GM19193 (cell line): Measurements from ENCODE around the gene CPLX3.

Experiments
- POLR2A ChIP-seq: IDR thresholded peaks from 4 replicates; pipeline ENCODE4 v1.6.1; 2011; ENCODE audit not compliant: insufficient read depth, insufficient read length; ENCODE audit errors: extremely low read depth

Gene CPLX3

GRCh38 chr15:74840851-74841775 lies 14.7 kb downstream of the CPLX3 start:
- TF ChIP-seq POLR2A = no peak

- no peak for TF ChIP-seq POLR2A
Measured at GRCh38 chr15:74841891-74842373, 15.5 kb downstream of the CPLX3 start.

- TF ChIP-seq POLR2A = peak; percentile 69
Measured at GRCh38 chr15:74842581-74843444, 16.4 kb downstream of the CPLX3 start, which contains the start of gene ULK3. Gene ULK3, minus strand, starts transcription at chr15:74843156. Its CDS starts 51 bp downstream, at chr15:74843105.

- no peak for TF ChIP-seq POLR2A
Measured at GRCh38 chr15:74843445-74843828, 17.0 kb downstream of the CPLX3 start.

GRCh38 chr15:74843891-74844299 lies 17.5 kb downstream of the CPLX3 start:
- no peak for TF ChIP-seq POLR2A

GRCh38 chr15:74844319-74845207 lies 18.1 kb downstream of the CPLX3 start:
- TF ChIP-seq POLR2A = no peak

GRCh38 chr15:74845208-74845568 lies 18.8 kb downstream of the CPLX3 start:
- TF ChIP-seq POLR2A = no peak

GRCh38 chr15:74845581-74845980 lies 19.2 kb downstream of the CPLX3 start:
- TF ChIP-seq POLR2A = no peak

GRCh38 chr15:74847432-74847831 lies 21.0 kb downstream of the CPLX3 start:
- no peak for TF ChIP-seq POLR2A

- no peak for TF ChIP-seq POLR2A
Measured at GRCh38 chr15:74850393-74850792, 24.0 kb downstream of the CPLX3 start.

- TF ChIP-seq POLR2A = no peak
Measured at GRCh38 chr15:74851960-74852359, 25.5 kb downstream of the CPLX3 start.

GRCh38 chr15:74854453-74855022 lies 28.1 kb downstream of the CPLX3 start:
- no peak for TF ChIP-seq POLR2A

- no peak for TF ChIP-seq POLR2A
Measured at GRCh38 chr15:74855857-74856256, 29.4 kb downstream of the CPLX3 start.

GRCh38 chr15:74856537-74856936 lies 30.1 kb downstream of the CPLX3 start:
- TF ChIP-seq POLR2A = no peak

- no peak for TF ChIP-seq POLR2A
Measured at GRCh38 chr15:74857082-74857655, 30.7 kb downstream of the CPLX3 start.
